Measurements from ENCODE around the gene ZNF488. TPM values are rescaled to one million over a fixed set of nuclear protein-coding genes. Genes with fewer than 3 reads are reported as not detected.

ZNF488 gene
- total and polyA plus RNA-seq, 9 donors: 1.2 to 5.2 (median 3.9) TPM

DNA sequence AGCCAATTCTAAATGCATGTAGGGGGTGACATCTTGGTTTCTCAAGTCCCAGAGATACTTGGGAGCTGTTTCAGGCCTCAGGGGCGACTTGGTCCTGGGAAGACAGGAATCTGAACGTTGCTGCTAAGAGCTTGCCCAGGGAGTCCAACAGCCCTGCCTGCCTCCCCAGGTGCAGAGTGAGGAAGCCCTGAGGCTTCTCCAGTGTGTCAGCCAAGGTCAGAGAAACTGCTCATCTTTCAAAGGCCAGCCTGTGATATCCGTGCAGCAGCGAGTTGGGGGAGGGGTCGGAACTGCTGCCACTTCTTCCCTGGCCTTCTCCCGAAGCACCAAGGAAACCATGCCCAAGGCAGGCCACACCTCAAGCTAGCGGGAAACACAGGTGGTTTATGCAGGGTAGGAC is 52.1 kb downstream of the ZNF488 start:
- Histone ChIP-seq H3K36me3 (ENCODE audit: control insufficient read depth, insufficient read depth, low read length) (no peaks in the 10 kb centered on the region), H3K9me3 (replicated peaks; ENCODE audit: control insufficient read depth, low read depth, low read length) (no peaks in the 10 kb centered on the region), H3K4me1 (ENCODE audit: control insufficient read depth, insufficient read depth, low read length) (no peaks in the 10 kb centered on the region), H3K27me3 (ENCODE audit: control insufficient read depth, insufficient read depth, low read length) (peaks cover 11% of the 10 kb centered on the region), H3K27ac (ENCODE audit: low read length) (no peak overlapping the region), H3K4me3 (ENCODE audit: low read length) (no peak overlapping the region)
- WGBS (ENCODE audit: insufficient coverage): 55% methylated on average over 5 of the region's 7 CpGs
- no peak for DNase-seq

DNA sequence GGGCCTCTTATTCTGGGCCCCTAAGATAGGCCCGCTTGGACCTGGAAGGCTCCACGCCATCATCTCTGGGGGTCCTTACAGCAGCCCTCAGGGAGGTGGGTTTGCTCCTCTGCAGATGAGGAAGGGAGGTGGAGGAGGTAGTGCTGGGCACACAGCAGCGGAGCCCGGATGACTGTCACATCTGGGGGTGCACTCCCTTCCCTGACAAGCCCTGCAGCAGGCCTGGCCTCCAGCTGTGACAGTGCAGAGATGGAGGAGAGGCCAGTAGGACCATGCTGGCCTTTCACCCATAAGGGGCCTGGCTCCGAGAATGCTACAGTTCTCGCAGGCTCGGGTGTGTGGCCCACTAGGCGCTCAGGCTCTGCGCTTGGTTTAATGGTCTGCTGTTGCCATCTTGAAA is 52.6 kb downstream of the ZNF488 start:
- H3K27ac ChIP-seq (ENCODE audit: low read length): no peak overlapping the region
- WGBS (ENCODE audit: insufficient coverage): 100% methylated on average over 1 of the region's 9 CpGs
- no peaks in the 10 kb centered on the region for H3K9me3 ChIP-seq (replicated peaks; ENCODE audit: control insufficient read depth, low read depth, low read length)
- DNase-seq: no peak
- peaks cover under 1% of the 10 kb centered on the region for H3K4me1 ChIP-seq (ENCODE audit: control insufficient read depth, insufficient read depth, low read length)
- no peak overlapping the region for H3K4me3 ChIP-seq (ENCODE audit: low read length)
- H3K27me3 ChIP-seq (ENCODE audit: control insufficient read depth, insufficient read depth, low read length): peaks cover 11% of the 10 kb centered on the region
- no peaks in the 10 kb centered on the region for H3K36me3 ChIP-seq (ENCODE audit: control insufficient read depth, insufficient read depth, low read length)

DNA sequence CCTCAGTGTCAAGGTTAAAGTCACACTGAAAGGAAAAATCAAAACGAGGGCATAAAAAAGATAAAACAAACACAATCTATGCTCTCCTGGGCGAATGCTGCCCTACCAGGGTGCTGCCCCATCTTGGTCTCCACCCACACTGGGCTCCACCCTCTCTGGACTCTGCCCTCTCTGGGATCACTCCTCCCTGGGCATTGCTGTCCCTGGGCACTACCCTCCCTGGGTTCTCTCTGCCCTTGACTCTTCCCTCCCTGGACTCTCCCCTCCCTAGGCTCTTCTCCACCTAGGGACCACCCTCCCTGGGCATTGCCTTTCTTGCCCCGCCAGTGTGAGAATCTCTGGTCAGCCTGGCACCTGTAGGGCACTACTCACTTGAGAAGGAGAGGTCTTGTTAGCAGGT is 53.3 kb downstream of the ZNF488 start:
- H3K4me3 ChIP-seq (ENCODE audit: low read length): no peak overlapping the region
- WGBS (ENCODE audit: insufficient coverage): 80% methylated on average over 3 of the region's 3 CpGs
- DNase-seq: no peak

DNA sequence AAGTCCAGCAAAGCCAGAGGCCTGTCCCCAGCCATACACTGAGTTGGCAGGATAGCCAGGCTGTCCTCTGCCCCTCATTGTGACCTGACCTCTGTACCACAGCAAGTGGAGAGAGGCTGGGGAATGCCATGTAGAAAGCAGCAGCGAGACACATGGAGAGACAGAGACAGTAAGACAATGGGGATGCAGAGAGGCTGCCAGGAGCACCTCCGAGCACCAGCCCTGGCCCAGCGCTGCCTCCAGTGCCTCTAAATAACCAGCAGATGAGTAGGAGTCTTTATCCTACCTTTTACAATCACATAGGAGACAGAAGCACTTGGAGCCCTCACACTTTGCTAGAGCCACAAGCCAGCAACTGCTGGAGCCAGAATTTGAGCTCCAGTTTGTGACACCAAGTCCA is 53.7 kb downstream of the ZNF488 start:
- no peak overlapping the region for H3K27ac ChIP-seq (ENCODE audit: low read length)
- H3K36me3 ChIP-seq (ENCODE audit: control insufficient read depth, insufficient read depth, low read length): no peaks in the 10 kb centered on the region
- no peak for DNase-seq
- no peak overlapping the region for H3K4me3 ChIP-seq (ENCODE audit: low read length)
- no peaks in the 10 kb centered on the region for H3K9me3 ChIP-seq (replicated peaks; ENCODE audit: control insufficient read depth, low read depth, low read length)
- peaks cover 3% of the 10 kb centered on the region for H3K4me1 ChIP-seq (ENCODE audit: control insufficient read depth, insufficient read depth, low read length)
- H3K27me3 ChIP-seq (ENCODE audit: control insufficient read depth, insufficient read depth, low read length): peaks cover 5% of the 10 kb centered on the region
- 92% methylated on average over 2 of the region's 3 CpGs for whole genome bisulfite sequencing (ENCODE audit: insufficient coverage)

More for the DNA sequence above, 53.3 kb downstream of the ZNF488 start:
- H3K27ac ChIP-seq (ENCODE audit: low read length): no peak overlapping the region
- H3K27me3 ChIP-seq (ENCODE audit: control insufficient read depth, insufficient read depth, low read length): peaks cover 9% of the 10 kb centered on the region
- H3K36me3 ChIP-seq (ENCODE audit: control insufficient read depth, insufficient read depth, low read length): no peaks in the 10 kb centered on the region
- no peaks in the 10 kb centered on the region for H3K9me3 ChIP-seq (replicated peaks; ENCODE audit: control insufficient read depth, low read depth, low read length)
- peaks cover 3% of the 10 kb centered on the region for H3K4me1 ChIP-seq (ENCODE audit: control insufficient read depth, insufficient read depth, low read length)

DNA sequence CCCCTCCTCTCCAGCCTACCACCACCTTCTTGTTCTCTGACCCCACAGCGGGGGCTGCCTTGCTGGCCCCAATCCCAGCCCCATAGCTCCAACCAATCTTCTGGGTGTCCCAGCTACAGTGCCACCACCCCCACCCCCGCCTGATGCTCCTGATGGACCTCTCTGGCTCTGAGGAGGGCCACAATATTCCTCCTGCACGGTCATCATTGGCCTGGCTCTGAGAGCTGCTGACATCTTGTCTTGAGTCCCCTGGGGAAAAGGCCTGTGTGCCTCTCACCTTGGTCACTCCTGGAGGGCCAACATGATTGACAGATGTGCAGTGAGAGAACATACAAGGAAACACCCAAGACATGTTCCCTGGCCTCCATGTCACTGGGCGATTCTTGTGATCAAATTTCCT is 54.2 kb downstream of the ZNF488 start:
- Histone ChIP-seq H3K27me3 (ENCODE audit: control insufficient read depth, insufficient read depth, low read length) (peaks cover 5% of the 10 kb centered on the region), H3K4me1 (ENCODE audit: control insufficient read depth, insufficient read depth, low read length) (peaks cover 3% of the 10 kb centered on the region), H3K36me3 (ENCODE audit: control insufficient read depth, insufficient read depth, low read length) (no peaks in the 10 kb centered on the region), H3K27ac (ENCODE audit: low read length) (no peak overlapping the region), H3K4me3 (ENCODE audit: low read length) (no peak overlapping the region), H3K9me3 (replicated peaks; ENCODE audit: control insufficient read depth, low read depth, low read length) (no peaks in the 10 kb centered on the region)
- WGBS (ENCODE audit: insufficient coverage): 88% methylated on average over 3 of the region's 4 CpGs
- no peak for DNase-seq

DNA sequence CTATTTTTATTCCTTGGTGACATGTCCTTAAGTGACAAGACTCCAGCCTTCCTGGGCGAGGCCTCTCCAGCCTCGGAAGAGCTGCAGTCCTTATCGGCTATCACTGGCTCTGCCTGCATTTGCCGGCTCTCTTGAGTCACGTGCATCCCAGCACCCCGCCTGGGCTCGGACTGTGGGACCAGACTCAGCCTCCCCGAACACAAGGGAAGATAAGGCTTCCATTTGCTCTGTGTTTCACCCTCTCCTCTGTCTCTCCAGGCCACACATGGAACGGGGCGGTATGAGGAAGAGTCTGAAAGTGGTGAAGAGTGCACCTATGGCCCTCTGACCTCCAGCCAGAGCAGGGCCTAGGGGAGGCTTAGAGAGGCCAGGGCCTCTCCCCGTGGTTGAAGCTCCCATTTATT is 57.2 kb downstream of the ZNF488 start:
- no peak for DNase-seq
- H3K4me1 ChIP-seq (ENCODE audit: control insufficient read depth, insufficient read depth, low read length): peaks cover 3% of the 10 kb centered on the region
- WGBS (ENCODE audit: insufficient coverage): 76% methylated on average over 7 of the region's 11 CpGs
- no peak overlapping the region for H3K4me3 ChIP-seq (ENCODE audit: low read length)
- no peaks in the 10 kb centered on the region for H3K36me3 ChIP-seq (ENCODE audit: control insufficient read depth, insufficient read depth, low read length)
- H3K9me3 ChIP-seq (replicated peaks; ENCODE audit: control insufficient read depth, low read depth, low read length): no peaks in the 10 kb centered on the region
- H3K27me3 ChIP-seq (ENCODE audit: control insufficient read depth, insufficient read depth, low read length): no peaks in the 10 kb centered on the region
- no peak overlapping the region for H3K27ac ChIP-seq (ENCODE audit: low read length)

DNA sequence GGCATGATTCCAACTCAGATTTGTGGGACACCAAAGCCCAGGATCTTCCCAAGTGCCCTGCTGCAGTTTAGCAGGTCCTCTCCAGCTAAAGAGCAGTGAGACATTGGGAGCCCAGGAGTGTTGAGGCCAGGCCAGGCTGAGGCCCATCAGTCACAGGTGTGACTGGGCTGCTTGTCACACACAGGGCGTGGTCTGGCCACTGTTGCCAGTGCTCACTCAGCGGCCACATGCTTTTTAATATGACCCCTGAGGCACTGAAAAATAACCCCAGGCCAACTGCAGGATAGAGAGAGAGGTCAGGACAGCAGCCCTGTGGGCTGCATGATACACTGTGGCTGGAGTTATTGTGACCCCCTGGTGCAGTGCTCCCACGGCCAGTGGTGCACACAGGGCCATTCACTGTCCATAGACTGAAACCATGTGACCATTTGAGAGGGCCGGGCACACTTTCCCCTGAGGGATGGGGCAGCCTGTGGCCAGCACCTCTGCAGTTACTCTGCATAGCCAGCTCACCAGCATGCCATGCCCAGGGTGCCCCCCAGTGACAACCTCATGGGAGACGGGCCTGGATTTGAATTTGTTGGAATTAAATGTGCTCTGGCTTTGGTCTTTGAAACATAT is 57.7 kb downstream of the ZNF488 start:
- WGBS (ENCODE audit: insufficient coverage): 54% methylated on average over 4 of the region's 5 CpGs
- DNase-seq: no peak
- no peaks in the 10 kb centered on the region for H3K36me3 ChIP-seq (ENCODE audit: control insufficient read depth, insufficient read depth, low read length)
- no peak overlapping the region for H3K27ac ChIP-seq (ENCODE audit: low read length)
- no peak overlapping the region for H3K4me3 ChIP-seq (ENCODE audit: low read length)
- H3K9me3 ChIP-seq (replicated peaks; ENCODE audit: control insufficient read depth, low read depth, low read length): no peaks in the 10 kb centered on the region
- no peaks in the 10 kb centered on the region for H3K27me3 ChIP-seq (ENCODE audit: control insufficient read depth, insufficient read depth, low read length)
- peaks cover 3% of the 10 kb centered on the region for H3K4me1 ChIP-seq (ENCODE audit: control insufficient read depth, insufficient read depth, low read length)

DNA sequence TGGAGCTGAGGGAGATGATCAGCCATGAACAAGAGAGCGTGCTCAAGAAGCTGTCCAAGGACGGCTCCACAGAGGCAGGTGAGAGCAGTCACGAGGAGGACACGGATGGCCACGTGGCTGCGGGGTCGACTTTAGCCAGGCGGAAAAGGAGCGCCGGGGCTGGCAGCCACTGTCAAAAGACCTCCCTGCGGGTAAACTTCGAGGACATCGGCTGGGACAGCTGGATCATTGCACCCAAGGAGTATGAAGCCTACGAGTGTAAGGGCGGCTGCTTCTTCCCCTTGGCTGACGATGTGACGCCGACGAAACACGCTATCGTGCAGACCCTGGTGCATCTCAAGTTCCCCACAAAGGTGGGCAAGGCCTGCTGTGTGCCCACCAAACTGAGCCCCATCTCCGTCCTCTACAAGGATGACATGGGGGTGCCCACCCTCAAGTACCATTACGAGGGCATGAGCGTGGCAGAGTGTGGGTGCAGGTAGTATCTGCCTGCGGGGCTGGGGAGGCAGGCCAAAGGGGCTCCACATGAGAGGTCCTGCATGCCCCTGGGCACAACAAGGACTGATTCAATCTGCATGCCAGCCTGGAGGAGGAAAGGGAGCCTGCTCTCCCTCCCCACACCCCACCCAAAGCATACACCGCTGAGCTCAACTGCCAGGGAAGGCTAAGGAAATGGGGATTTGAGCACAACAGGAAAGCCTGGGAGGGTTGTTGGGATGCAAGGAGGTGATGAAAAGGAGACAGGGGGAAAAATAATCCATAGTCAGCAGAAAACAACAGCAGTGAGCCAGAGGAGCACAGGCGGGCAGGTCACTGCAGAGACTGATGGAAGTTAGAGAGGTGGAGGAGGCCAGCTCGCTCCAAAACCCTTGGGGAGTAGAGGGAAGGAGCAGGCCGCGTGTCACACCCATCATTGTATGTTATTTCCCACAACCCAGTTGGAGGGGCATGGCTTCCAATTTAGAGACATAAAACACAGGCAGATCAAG is 58.5 kb downstream of the ZNF488 start:
- Histone ChIP-seq H3K4me1 (ENCODE audit: control insufficient read depth, insufficient read depth, low read length) (peaks cover 3% of the 10 kb centered on the region), H3K36me3 (ENCODE audit: control insufficient read depth, insufficient read depth, low read length) (no peaks in the 10 kb centered on the region), H3K4me3 (ENCODE audit: low read length) (no peak overlapping the region), H3K27ac (ENCODE audit: low read length) (no peak overlapping the region), H3K9me3 (replicated peaks; ENCODE audit: control insufficient read depth, low read depth, low read length) (no peaks in the 10 kb centered on the region), H3K27me3 (ENCODE audit: control insufficient read depth, insufficient read depth, low read length) (no peaks in the 10 kb centered on the region)
- 94% methylated on average over 23 of the region's 30 CpGs for WGBS (ENCODE audit: insufficient coverage)
- no peak for DNase-seq

DNA sequence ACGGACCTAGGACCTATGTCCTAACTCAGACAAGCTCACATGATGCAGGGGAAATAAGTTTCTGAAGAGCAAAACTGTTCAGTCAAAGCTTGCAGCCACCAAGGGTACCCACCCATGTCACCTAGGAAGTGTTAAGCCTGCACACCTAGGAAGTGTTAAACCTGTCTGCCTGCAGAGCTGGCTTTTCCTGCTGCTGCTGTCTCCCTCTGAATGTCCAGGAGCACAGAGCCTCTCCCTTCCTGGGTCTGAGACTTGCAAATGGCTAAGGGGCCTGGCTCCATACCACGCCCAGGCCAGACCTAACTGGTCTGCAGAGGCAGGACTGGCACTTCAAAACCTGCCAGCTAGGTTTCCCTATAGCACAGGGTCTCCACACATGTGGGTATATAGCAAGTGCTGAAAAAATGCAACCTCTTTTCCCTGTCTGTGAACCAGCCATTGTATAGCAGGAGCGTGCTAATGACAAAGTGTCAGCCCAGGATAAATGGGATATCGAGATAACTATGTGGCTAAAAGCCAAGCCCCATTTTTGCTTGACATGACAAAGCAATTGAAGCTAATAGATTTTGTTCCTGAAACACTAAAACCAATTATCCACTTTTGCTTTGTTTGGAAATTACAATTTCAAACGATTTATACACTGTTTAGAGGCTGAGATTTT is 60.3 kb downstream of the ZNF488 start:
- no peak overlapping the region for H3K27ac ChIP-seq (ENCODE audit: low read length)
- H3K4me1 ChIP-seq (ENCODE audit: control insufficient read depth, insufficient read depth, low read length): peaks cover 3% of the 10 kb centered on the region
- WGBS (ENCODE audit: insufficient coverage): 57% methylated on average over 1 of the region's 5 CpGs
- H3K4me3 ChIP-seq (ENCODE audit: low read length): no peak overlapping the region
- no peaks in the 10 kb centered on the region for H3K36me3 ChIP-seq (ENCODE audit: control insufficient read depth, insufficient read depth, low read length)
- H3K9me3 ChIP-seq (replicated peaks; ENCODE audit: control insufficient read depth, low read depth, low read length): no peaks in the 10 kb centered on the region
- no peaks in the 10 kb centered on the region for H3K27me3 ChIP-seq (ENCODE audit: control insufficient read depth, insufficient read depth, low read length)
- no peak for DNase-seq

DNA sequence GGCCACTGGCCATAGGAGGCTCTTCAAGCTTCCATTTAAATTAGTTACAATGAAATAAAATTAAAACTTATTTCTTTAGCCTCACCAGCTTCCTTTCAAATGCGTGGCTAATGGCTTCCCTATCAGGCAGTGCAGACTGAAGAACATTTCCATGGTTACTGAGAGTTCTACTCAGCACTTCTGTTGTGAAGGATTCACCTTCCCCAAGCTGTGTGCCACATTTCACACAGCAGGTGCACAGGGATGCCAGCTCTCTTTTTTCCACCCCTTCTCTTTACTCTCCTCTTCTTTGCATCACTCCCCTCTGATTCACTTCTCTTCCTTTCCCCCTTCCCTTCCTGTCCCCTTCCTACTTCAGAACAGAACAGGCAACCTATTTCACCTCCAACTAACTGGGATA is 61.0 kb downstream of the ZNF488 start:
- Histone ChIP-seq H3K27ac (ENCODE audit: low read length) (no peak overlapping the region), H3K9me3 (replicated peaks; ENCODE audit: control insufficient read depth, low read depth, low read length) (no peaks in the 10 kb centered on the region), H3K4me1 (ENCODE audit: control insufficient read depth, insufficient read depth, low read length) (peaks cover 3% of the 10 kb centered on the region), H3K36me3 (ENCODE audit: control insufficient read depth, insufficient read depth, low read length) (no peaks in the 10 kb centered on the region), H3K27me3 (ENCODE audit: control insufficient read depth, insufficient read depth, low read length) (no peaks in the 10 kb centered on the region), H3K4me3 (ENCODE audit: low read length) (no peak overlapping the region)
- WGBS (ENCODE audit: insufficient coverage): no CpG with 5 or more reads among the region's 1 CpG
- DNase-seq: no peak

All from muscle of leg (tissue), 11 donors.